H1 (cell line): ENCODE measurements around the gene SLC35E1. TPM values are rescaled to one million over a fixed set of nuclear protein-coding genes. Genes with fewer than 3 reads are reported as not detected.

Experiments used
- CTCF ChIA-PET: fragments of 300-600 bp; sonication (Branson Sonifier 250); formaldehyde crosslinking; loops from one replicate; lab custom pipeline; 2021; ENCODE audit not compliant: partially characterized antibody; lab: Charles Lee
- POLR2A ChIA-PET: fragments of 300-600 bp; sonication (Branson Sonifier 250); formaldehyde crosslinking; loops from one replicate; lab custom pipeline; 2021; ENCODE audit warnings: inconsistent platforms; ENCODE audit not compliant: partially characterized antibody; lab: Charles Lee
- DNase-seq, 2 experiments: peaks; one replicate each; pipeline versions ENCODE4 v3.0.0 to v3.0.0-alpha.2; 2010 to 2022; ENCODE audit warnings: low spot score in 2 of 2, low read depth in 1 of 2, mixed read lengths in 1 of 2
- FAIRE-seq: peaks from 2 replicates; lab custom pipeline; 2011; peaks lifted over from hg19 to GRCh38; lab: Jason Lieb, UNC
- H2AFZ ChIP-seq: 2 replicates; pipeline ENCODE4 v1.8.1; 2012; ENCODE audit warnings: low read length, inconsistent platforms
- H2AK5ac ChIP-seq: 2 replicates; pipeline ENCODE4 v1.6.1; 2013; ENCODE audit warnings: low read depth, low read length
- H2BK120ac ChIP-seq: replicated peaks from 2 replicates; pipeline ENCODE3; 2013; ENCODE audit warnings: low read depth, low read length, inconsistent platforms
- H2BK12ac ChIP-seq: 2 replicates; pipeline ENCODE4 v1.6.1; 2013; ENCODE audit warnings: low read depth, low read length
- H2BK15ac ChIP-seq: 2 replicates; pipeline ENCODE4 v1.6.1; 2013; ENCODE audit warnings: low read length
- H2BK20ac ChIP-seq: 2 replicates; pipeline ENCODE4 v1.6.1; 2013; ENCODE audit warnings: low read length
- H2BK5ac ChIP-seq: 2 replicates; pipeline ENCODE4 v1.6.1; 2013; ENCODE audit warnings: low read depth, low read length
- H3K14ac ChIP-seq: 2 replicates; pipeline ENCODE4 v1.6.1; 2013; ENCODE audit warnings: inconsistent platforms; ENCODE audit not compliant: insufficient read length
- H3K18ac ChIP-seq: 2 replicates; pipeline ENCODE4 v1.6.1; 2013; ENCODE audit warnings: low read length; ENCODE audit errors: extremely low read depth
- H3K23ac ChIP-seq: 2 replicates; pipeline ENCODE4 v1.6.1; 2013; ENCODE audit warnings: inconsistent platforms; ENCODE audit not compliant: insufficient read length
- H3K23me2 ChIP-seq: 2 replicates; pipeline ENCODE4 v1.6.1; 2013; ENCODE audit warnings: low read depth, low read length
- H3K27ac ChIP-seq: 2 replicates; pipeline ENCODE4 v1.6.1; 2011; ENCODE audit warnings: low read depth, low read length, inconsistent platforms
- H3K27me3 ChIP-seq, 4 experiments: replicated peaks in 1 of 4; 1 replicate in 1 of 4; 2 replicates in 3 of 4; pipeline versions ENCODE4 v1.6.1 to v1.8.1; 2011 to 2013; ENCODE audit warnings: low read length in 3 of 4, mild to moderate bottlenecking in 3 of 4, inconsistent platforms in 2 of 4, mixed read lengths in 2 of 4, moderate library complexity in 1 of 4; ENCODE audit not compliant: control insufficient read depth in 3 of 4, insufficient read depth in 3 of 4; ENCODE audit errors: extremely low read depth in 1 of 4
- H3K36me3 ChIP-seq, 4 experiments: 2 replicates each; pipeline versions ENCODE4 v1.6.1 to v1.8.1; 2011 to 2013; ENCODE audit warnings: mild to moderate bottlenecking in 4 of 4, low read length in 3 of 4, moderate library complexity in 2 of 4, control low read depth in 1 of 4, inconsistent platforms in 1 of 4; ENCODE audit not compliant: insufficient read depth in 4 of 4, control insufficient read depth in 2 of 4
- H3K4ac ChIP-seq: replicated peaks from 2 replicates; pipeline ENCODE3; 2013; ENCODE audit warnings: low read length, low read depth, mixed read lengths, inconsistent platforms; ENCODE audit not compliant: insufficient read length
- H3K4me1 ChIP-seq, 4 experiments: replicated peaks in 1 of 4; 1 replicate in 1 of 4; 2 replicates in 3 of 4; pipeline versions ENCODE4 v1.6.1 to v1.8.1; 2011 to 2013; ENCODE audit warnings: low read length in 3 of 4, inconsistent platforms in 2 of 4, mixed read lengths in 1 of 4; ENCODE audit not compliant: insufficient read depth in 4 of 4, control insufficient read depth in 3 of 4
- H3K4me2 ChIP-seq, 2 experiments: 2 replicates each; pipeline versions ENCODE4 v1.6.1 to v1.8.1; 2011 to 2013; ENCODE audit warnings: low read depth in 2 of 2, low read length in 2 of 2, control low read depth in 1 of 2, inconsistent platforms in 1 of 2, mild to moderate bottlenecking in 1 of 2; ENCODE audit not compliant: insufficient read depth in 1 of 2
- H3K4me3 ChIP-seq, 4 experiments: fragments of 200-600, 300-600 bp in 1 of 4; sonication (generic), shearing (Covaris generic), sonication (Bioruptor Twin) in 1 of 4; 2 replicates each; pipeline versions ENCODE4 v1.5.1 to v1.8.1; 2011 to 2016; ENCODE audit warnings: low read length in 4 of 4, low read depth in 3 of 4, control low read depth in 2 of 4, inconsistent platforms in 2 of 4, mild to moderate bottlenecking in 2 of 4, mixed read lengths in 1 of 4, moderate library complexity in 1 of 4; ENCODE audit not compliant: insufficient read depth in 2 of 4; ENCODE audit errors: extremely low read depth in 1 of 4
- H3K56ac ChIP-seq: replicated peaks from 2 replicates; pipeline ENCODE3; 2013; ENCODE audit warnings: low read depth, mild to moderate bottlenecking, mixed read lengths, low read length, inconsistent platforms; ENCODE audit not compliant: insufficient read length
- H3K79me1 ChIP-seq: 2 replicates; pipeline ENCODE4 v1.6.1; 2013; ENCODE audit warnings: low read depth, low read length, control low read depth
- H3K79me2 ChIP-seq, 2 experiments: 2 replicates each; pipeline versions ENCODE4 v1.6.1 to v1.8.1; 2012 to 2013; ENCODE audit warnings: low read length in 2 of 2, mild to moderate bottlenecking in 2 of 2, inconsistent platforms in 1 of 2; ENCODE audit not compliant: insufficient read depth in 2 of 2, control insufficient read depth in 1 of 2
- H3K9ac ChIP-seq, 4 experiments: replicated peaks in 1 of 4; 1 replicate in 1 of 4; 2 replicates in 3 of 4; pipeline versions ENCODE4 v1.6.1 to v1.8.1; 2011 to 2013; ENCODE audit warnings: low read depth in 3 of 4, low read length in 3 of 4, control low read depth in 2 of 4, mild to moderate bottlenecking in 2 of 4, moderate library complexity in 2 of 4, inconsistent platforms in 1 of 4; ENCODE audit errors: extremely low read depth in 1 of 4
- H3K9me3 ChIP-seq, 2 experiments: 2 replicates each; pipeline versions ENCODE4 v1.6.1 to v1.8.1; 2012 to 2013; ENCODE audit warnings: mild to moderate bottlenecking in 2 of 2, moderate library complexity in 2 of 2, control low read depth in 1 of 2, inconsistent platforms in 1 of 2, low read depth in 1 of 2, low read length in 1 of 2, mixed read lengths in 1 of 2; ENCODE audit not compliant: insufficient read depth in 2 of 2
- H4K20me1 ChIP-seq, 2 experiments: replicated peaks in 1 of 2; 2 replicates each; pipeline versions ENCODE3 to v1.8.1; 2011 to 2013; ENCODE audit warnings: inconsistent platforms in 2 of 2, low read length in 2 of 2, mild to moderate bottlenecking in 1 of 2; ENCODE audit not compliant: insufficient read depth in 2 of 2, control insufficient read depth in 1 of 2
- H4K5ac ChIP-seq: 2 replicates; pipeline ENCODE4 v1.6.1; 2013; ENCODE audit warnings: low read length, low read depth, mixed read lengths, inconsistent platforms; ENCODE audit not compliant: insufficient read length
- H4K8ac ChIP-seq: 2 replicates; pipeline ENCODE4 v1.8.0; 2013; ENCODE audit warnings: mild to moderate bottlenecking, moderate library complexity, low read length, inconsistent platforms; ENCODE audit not compliant: insufficient read depth; ENCODE audit errors: extremely low read depth
- H4K91ac ChIP-seq: replicated peaks from 2 replicates; pipeline ENCODE3; 2013; ENCODE audit warnings: low read length, mixed read lengths, inconsistent platforms; ENCODE audit not compliant: insufficient read length
- ATF2 ChIP-seq: IDR thresholded peaks from 2 replicates; pipeline ENCODE4 v1.6.1; 2012; ENCODE audit warnings: low read length, inconsistent platforms
- CHD1 ChIP-seq: IDR thresholded peaks from 2 replicates; pipeline ENCODE4 v1.6.1; 2012; ENCODE audit warnings: low read depth, low read length, improper control_type of control experiment
- HDAC6 ChIP-seq: IDR thresholded peaks from one replicate; pipeline ENCODE4 v1.7.1; 2012; ENCODE audit warnings: low read depth, mild to moderate bottlenecking, inconsistent platforms, low read length, moderate library complexity
- KDM1A ChIP-seq: fragments of 200-600, 300-600 bp; sonication (generic); IDR thresholded peaks from 2 replicates; pipeline ENCODE4 v1.7.1; 2016; ENCODE audit warnings: mild to moderate bottlenecking, low read length, borderline replicate concordance
- POLR2A ChIP-seq, 2 experiments: IDR thresholded peaks; 1 replicate in 1 of 2; 2 replicates in 1 of 2; pipeline ENCODE4 v1.6.1; 2011; ENCODE audit warnings: low read depth in 2 of 2, low read length in 2 of 2, mild to moderate bottlenecking in 2 of 2; ENCODE audit errors: control extremely low read depth in 1 of 2
- RAD21 ChIP-seq, 2 experiments: IDR thresholded peaks in 1 of 2; conservative IDR thresholded peaks in 1 of 2; 2 replicates each; pipeline ENCODE4 v1.6.1; 2011; ENCODE audit warnings: low read depth in 2 of 2, low read length in 2 of 2, improper control_type of control experiment in 1 of 2, inconsistent platforms in 1 of 2, mild to moderate bottlenecking in 1 of 2, moderate library complexity in 1 of 2
- USF2 ChIP-seq: IDR thresholded peaks from 2 replicates; pipeline ENCODE4 v1.6.1; 2011; ENCODE audit warnings: low read length, improper control_type of control experiment
- ZNF274 ChIP-seq: IDR thresholded peaks from 2 replicates; pipeline ENCODE4 v1.7.0; 2012; ENCODE audit warnings: low read length, borderline replicate concordance; ENCODE audit errors: extremely low read depth
- WGBS, 2 experiments: shearing (Covaris generic) in 1 of 2; methylation state at CpG; one replicate each; pipeline versions ENCODE4 v1.1.6 to v1.1.7; 2013 to 2015; ENCODE audit warnings: low lambda C conversion rate in 2 of 2, mixed read lengths in 2 of 2, inconsistent platforms in 1 of 2, low coverage in 1 of 2, missing lambda C conversion rate in 1 of 2; ENCODE audit not compliant: insufficient replicate concordance in 2 of 2, insufficient coverage in 1 of 2, insufficient read length in 1 of 2; ENCODE audit errors: extremely low coverage in 1 of 2, missing lambda C conversion rate in 1 of 2; 5-methylcytosine and 5-hydroxymethylcytosine counted together
- polyA plus RNA-seq, 7 experiments: library from polyadenylated mRNA; depleted of rRNA in 3 of 7; stranded (reverse) in 5 of 7; unstranded in 2 of 7; fragments of >200 nt in 5 of 7; fragments of 200-250 nt in 2 of 7; gene quantifications; 1 replicate in 5 of 7; 2 replicates in 1 of 7; 4 replicates in 1 of 7; pipeline versions ENCODE4 v1.2.1 to v1.2.3, GENCODE V29; 2011 to 2013; ENCODE audit warnings: missing spikeins in 2 of 7, mixed read lengths in 2 of 7
- total RNA-seq: library from RNA; stranded (reverse); fragmentation: NEBNext Ultra II Directional; extraction: Animal tissue kit (Norgen Biotek cat#: 25700); gene quantifications from 2 replicates; pipeline ENCODE4 v1.2.1, GENCODE V29; 2021

The SLC35E1 gene
- total and polyA plus RNA-seq, 2 of the 8 experiments (the other 6 are each of a cell fraction or from before 2014, with no cell fraction given), result 26.0 to 31.9 TPM

- no peak overlapping the region for H3K9ac ChIP-seq
- no peak overlapping the region for H3K4me3 ChIP-seq
- no peak overlapping the region for H2AFZ ChIP-seq
- no peaks in the 10 kb centered on the region; the same call in 1 of the 2 replicates for H3K79me1 ChIP-seq
- peaks cover 2 to 20% (median 14%) of the 10 kb centered on the region in 4 experiments; a peak in 6 of 8 replicates for H3K36me3 ChIP-seq
- H3K79me2 ChIP-seq, result no peaks in the 10 kb centered on the region
- H3K18ac ChIP-seq, result no peak overlapping the region
- TF ChIP-seq POLR2A (IDR thresholded peaks at IDR 0.05; ENCODE audit: control extremely low read depth in 1 of 2, low read depth in 2 of 2, low read length in 2 of 2), result no peak
- TF ChIP-seq HDAC6, result no peak
- no peak for TF ChIP-seq RAD21 (IDR thresholded peaks at IDR 0.05 in 1 of 2, conservative IDR thresholded peaks at IDR 0.05 in 1 of 2; ENCODE audit: low read depth in 2 of 2, low read length in 2 of 2)
- no peak for TF ChIP-seq KDM1A
- TF ChIP-seq ZNF274, result no peak
- TF ChIP-seq USF2, result no peak
- TF ChIP-seq CHD1, result no peak
- TF ChIP-seq ATF2, result no peak
- ChIA-PET POLR2A (no interaction called here), CTCF (interaction anchor here (0.6 to 1.2 kb wide), 3 partner anchors 32 to 308 kb away, joined by 3 read pairs; no protein-coding TSS in a partner anchor)
- H3K27ac ChIP-seq, result no peak overlapping the region
- H3K4me2 ChIP-seq, result no peak overlapping the region
- no peaks in the 10 kb centered on the region for H3K23me2 ChIP-seq
- H3K4ac ChIP-seq, result no peak overlapping the region
- H3K23ac ChIP-seq, result no peak overlapping the region
- no peak overlapping the region for H2BK120ac ChIP-seq
- H2BK20ac ChIP-seq, result no peak overlapping the region
- H4K8ac ChIP-seq, result no peak overlapping the region
- no peak overlapping the region for H3K14ac ChIP-seq
- H2AK5ac ChIP-seq, result no peak overlapping the region
- no peak overlapping the region for H2BK5ac ChIP-seq
- no peak overlapping the region for H2BK12ac ChIP-seq
- 83% methylated on average over 5 of the region's 8 CpGs; no CpG with 5 or more reads in 1 of the 2 experiments for WGBS, 2 experiments
- H4K91ac ChIP-seq, result no peak overlapping the region
- H3K27me3 ChIP-seq, result no peaks in the 10 kb centered on the region
- no peaks in the 10 kb centered on the region for H3K4me1 ChIP-seq
- H3K56ac ChIP-seq, result no peak overlapping the region
- no peak overlapping the region for H4K5ac ChIP-seq
- H3K9me3 ChIP-seq, result no peaks in the 10 kb centered on the region
- FAIRE-seq (no peak), DNase-seq (no peak)
- H4K20me1 ChIP-seq, result peaks cover 0 to 4% of the 10 kb centered on the region in 2 experiments
- no peak overlapping the region for H2BK15ac ChIP-seq
These were observed 17.4 kb downstream of the SLC35E1 start for GRCh38 chr19:16554776-16555175.
